ENCODE data around the gene MPHOSPH10. TPM values are rescaled to one million over a fixed set of nuclear protein-coding genes. Genes with fewer than 3 reads are reported as not detected.

Gene MPHOSPH10
- total RNA-seq, 2 donors from 2014 or later: 15.0 to 19.1 TPM

GRCh38 chr2:71108091-71108490 is 22.3 kb upstream of the MPHOSPH10 start:
- no peaks in the 10 kb centered on the region for H3K9me3 ChIP-seq
- 78 to 91% methylated on average over 2 of the region's 2 CpGs for WGBS, 2 donors
- no peak overlapping the region for H3K27ac ChIP-seq
- no peak for DNase-seq
- TF ChIP-seq POLR2A (IDR thresholded peaks at IDR 0.05) (no peak), CTCF (IDR thresholded peaks at IDR 0.05) (no peak)
- ATAC-seq: no peak
- peaks cover 0 to 14% of the 10 kb centered on the region in 2 donors for H3K36me3 ChIP-seq (replicated peaks in 1 of 2; ENCODE audit: insufficient read depth in 1 of 2, low read depth in 2 of 2)
- H3K27me3 ChIP-seq: no peaks in the 10 kb centered on the region
- H3K4me1 ChIP-seq: no peaks in the 10 kb centered on the region
- intact Hi-C loops (cut with DNase I): no loop called here
- H3K4me3 ChIP-seq: no peak overlapping the region

- 91 to 92% methylated on average over 1 of the region's 1 CpG for WGBS, 2 donors
- Histone ChIP-seq H3K27ac (no peak overlapping the region), H3K4me1 (no peaks in the 10 kb centered on the region), H3K4me3 (no peak overlapping the region), H3K36me3 (replicated peaks in 1 of 2; ENCODE audit: insufficient read depth in 1 of 2, low read depth in 2 of 2) (peaks cover 0 to 19% of the 10 kb centered on the region in 2 donors), H3K9me3 (no peaks in the 10 kb centered on the region), H3K27me3 (no peaks in the 10 kb centered on the region)
- intact Hi-C loops (cut with DNase I): no loop called here
- TF ChIP-seq CTCF (IDR thresholded peaks at IDR 0.05): no peak
- no peak for TF ChIP-seq POLR2A (IDR thresholded peaks at IDR 0.05)
- ATAC-seq (no peak), DNase-seq (no peak)
Observed at GRCh38 chr2:71113843-71114242, 16.6 kb upstream of the MPHOSPH10 start.

- no peak for DNase-seq
- TF ChIP-seq CTCF (IDR thresholded peaks at IDR 0.05): no peak
- TF ChIP-seq POLR2A (IDR thresholded peaks at IDR 0.05): no peak
- peaks cover 0 to 8% of the 10 kb centered on the region in 2 donors for H3K36me3 ChIP-seq (replicated peaks in 1 of 2; ENCODE audit: insufficient read depth in 1 of 2, low read depth in 2 of 2)
- H3K27me3 ChIP-seq: no peaks in the 10 kb centered on the region
- no peak overlapping the region for H3K27ac ChIP-seq
- H3K4me1 ChIP-seq: no peaks in the 10 kb centered on the region
- no peaks in the 10 kb centered on the region for H3K9me3 ChIP-seq
- ATAC-seq: no peak
- intact Hi-C loops (cut with DNase I): no loop called here
- no peak overlapping the region for H3K4me3 ChIP-seq
Observed at GRCh38 chr2:71117063-71117462, 13.4 kb upstream of the MPHOSPH10 start.

- Histone ChIP-seq H3K4me3 (no peak overlapping the region), H3K27me3 (no peaks in the 10 kb centered on the region), H3K4me1 (no peaks in the 10 kb centered on the region), H3K27ac (no peak overlapping the region), H3K9me3 (no peaks in the 10 kb centered on the region), H3K36me3 (replicated peaks in 1 of 2; ENCODE audit: insufficient read depth in 1 of 2, low read depth in 2 of 2) (peaks cover 9 to 12% of the 10 kb centered on the region in 2 donors)
- 61 to 73% methylated on average over 6 of the region's 6 CpGs for WGBS, 2 donors
- TF ChIP-seq POLR2A (IDR thresholded peaks at IDR 0.05): no peak
- TF ChIP-seq CTCF (IDR thresholded peaks at IDR 0.05): no peak
- no peak for DNase-seq
- intact Hi-C loops (cut with DNase I): no loop called here
- ATAC-seq: no peak
Observed at GRCh38 chr2:71120195-71120594, 10.2 kb upstream of the MPHOSPH10 start.

GRCh38 chr2:71121479-71121878 is 9.0 kb upstream of the MPHOSPH10 start:
- no peak for ATAC-seq
- WGBS, 2 donors: 93 to 100% methylated on average over 1 of the region's 1 CpG
- no peak overlapping the region for H3K27ac ChIP-seq
- intact Hi-C loops (cut with DNase I): no loop called here
- H3K36me3 ChIP-seq (replicated peaks in 1 of 2; ENCODE audit: insufficient read depth in 1 of 2, low read depth in 2 of 2): peaks cover 9 to 11% of the 10 kb centered on the region in 2 donors
- DNase-seq: no peak
- H3K9me3 ChIP-seq: no peaks in the 10 kb centered on the region
- H3K4me1 ChIP-seq: no peaks in the 10 kb centered on the region
- H3K27me3 ChIP-seq: no peaks in the 10 kb centered on the region
- H3K4me3 ChIP-seq: no peak overlapping the region
- TF ChIP-seq POLR2A (IDR thresholded peaks at IDR 0.05) (no peak), CTCF (IDR thresholded peaks at IDR 0.05) (no peak)

Measured in body of pancreas (tissue), 4 donors.